T-helper 2 cell treated with Interferon-gamma antibody and Interleukin-4, amounts not matched to agents 5 μg/mL and 100 μg/mL, for 36 hours (primary cell): ENCODE data around the gene XAGE1A.
"Not testable (repeated sequence)": the region's sequence is repeated elsewhere in the genome, so short reads cannot be mapped to it uniquely, and the experiment has no call there.

ENCODE experiments used
- DNase-seq: peaks from one replicate; pipeline ENCODE4 v3.0.0; 2021; ENCODE audit warnings: low spot score
- H3K27ac Mint-ChIP-seq: one replicate; pipeline ENCODE4 v1.8.0; 2021; ENCODE audit warnings: mild to moderate bottlenecking, mixed read lengths
- H3K27me3 Mint-ChIP-seq: one replicate; pipeline ENCODE4 v1.8.0; 2021; ENCODE audit warnings: low read depth, mixed read lengths
- H3K36me3 Mint-ChIP-seq: one replicate; pipeline ENCODE4 v1.8.0; 2021; ENCODE audit warnings: low read depth, mixed read lengths
- H3K4me1 Mint-ChIP-seq: one replicate; pipeline ENCODE4 v1.8.0; 2021; ENCODE audit warnings: low read depth, mixed read lengths
- H3K4me3 Mint-ChIP-seq: one replicate; pipeline ENCODE4 v1.8.0; 2022; ENCODE audit warnings: mild to moderate bottlenecking, moderate library complexity, mixed read lengths
- H3K9me3 Mint-ChIP-seq: one replicate; pipeline ENCODE4 v1.8.0; 2021; ENCODE audit warnings: mixed read lengths

Gene XAGE1A

GRCh38 chrX:52548769-52549168 lies 53.2 kb downstream of the XAGE1A start:
- not testable (repeated sequence) for DNase-seq

More at GRCh38 chrX:52548769-52549168, 53.2 kb downstream of the XAGE1A start:
- H3K4me3 Mint-ChIP-seq, H3K4me1 Mint-ChIP-seq, H3K9me3 Mint-ChIP-seq, H3K27me3 Mint-ChIP-seq, H3K27ac Mint-ChIP-seq, H3K36me3 Mint-ChIP-seq: not testable (repeated sequence)
